WTC11 (cell line): Measurements from ENCODE around the gene CCDC170. TPM values are rescaled to one million over a fixed set of nuclear protein-coding genes. Genes with fewer than 3 reads are reported as not detected.

Source experiments
- ATAC-seq: fragments of 200-7000 bp; cut with Tn5 transposase; 2 replicates; pipeline ENCODE4 v1.10.0; 2021; ENCODE audit warnings: mild to moderate bottlenecking, moderate library complexity
- CTCF ChIA-PET: fragments of 300-600 bp; sonication (Branson Sonifier 250); formaldehyde crosslinking; loops from one replicate; lab custom pipeline; 2021; ENCODE audit warnings: antibody characterized with exemption; lab: Charles Lee
- POLR2A ChIA-PET: fragments of 350-600 bp; sonication (Branson Sonifier 250); formaldehyde crosslinking; loops from one replicate; lab custom pipeline; 2021; ENCODE audit warnings: antibody characterized with exemption; lab: Charles Lee
- DNase-seq: peaks from one replicate; pipeline ENCODE4 v3.0.0; 2021; ENCODE audit warnings: low spot score
- H3K27ac Mint-ChIP-seq: 2 replicates; pipeline ENCODE4 v1.8.0; 2021; ENCODE audit warnings: mixed read lengths
- H3K27me3 Mint-ChIP-seq: 2 replicates; pipeline ENCODE4 v1.8.0; 2021; ENCODE audit warnings: low read depth, mild to moderate bottlenecking, moderate library complexity, mixed read lengths
- H3K36me3 Mint-ChIP-seq: 2 replicates; pipeline ENCODE4 v1.8.0; 2021; ENCODE audit warnings: mixed read lengths
- H3K4me1 Mint-ChIP-seq: 2 replicates; pipeline ENCODE4 v1.8.0; 2022; ENCODE audit warnings: mixed read lengths
- H3K4me3 Mint-ChIP-seq: 2 replicates; pipeline ENCODE4 v1.8.0; 2021; ENCODE audit warnings: mild to moderate bottlenecking, moderate library complexity, mixed read lengths
- H3K9me3 Mint-ChIP-seq: 2 replicates; pipeline ENCODE4 v1.8.0; 2021; ENCODE audit warnings: mixed read lengths
- CREM ChIP-seq: sonication (generic); formaldehyde crosslinking; IDR thresholded peaks from 2 replicates; pipeline ENCODE4 v1.8.1; 2022; ENCODE audit warnings: mild to moderate bottlenecking, missing genetic modification reagents, moderate library complexity
- ELF4 ChIP-seq: sonication (generic); formaldehyde crosslinking; IDR thresholded peaks from 2 replicates; pipeline ENCODE4 v1.8.1; 2022; ENCODE audit warnings: low read depth, mild to moderate bottlenecking, moderate library complexity, missing genetic modification reagents
- ESRRA ChIP-seq: sonication (generic); formaldehyde crosslinking; IDR thresholded peaks from 2 replicates; pipeline ENCODE4 v1.8.1; 2022; ENCODE audit warnings: mild to moderate bottlenecking, missing genetic modification reagents, borderline replicate concordance
- FOXJ3 ChIP-seq: sonication (generic); formaldehyde crosslinking; IDR thresholded peaks from 2 replicates; pipeline ENCODE4 v1.9.0; 2021; ENCODE audit warnings: missing genetic modification reagents, mild to moderate bottlenecking, borderline replicate concordance
- FOXP1 ChIP-seq: sonication (generic); formaldehyde crosslinking; IDR thresholded peaks from 2 replicates; pipeline ENCODE4 v1.8.0; 2022; ENCODE audit warnings: missing genetic modification reagents, mild to moderate bottlenecking, moderate library complexity, borderline replicate concordance
- JAZF1 ChIP-seq: fragments of 250-450 bp; sonication (Bioruptor Pico); IDR thresholded peaks from 2 replicates; pipeline ENCODE4 v1.9.0; 2021; ENCODE audit warnings: moderate library complexity, mild to moderate bottlenecking, inconsistent platforms
- JUN ChIP-seq: sonication (generic); formaldehyde crosslinking; IDR thresholded peaks from 2 replicates; pipeline ENCODE4 v1.8.0; 2023; ENCODE audit warnings: mild to moderate bottlenecking, missing genetic modification reagents
- PRRX2 ChIP-seq: fragments of 250-450 bp; sonication (Bioruptor Pico); IDR thresholded peaks from 2 replicates; pipeline ENCODE4 v1.8.0; 2021; ENCODE audit warnings: mild to moderate bottlenecking
- SMAD3 ChIP-seq: sonication (generic); formaldehyde crosslinking; IDR thresholded peaks from 2 replicates; pipeline ENCODE4 v1.8.0; 2022; ENCODE audit warnings: missing genetic modification reagents, mild to moderate bottlenecking, borderline replicate concordance
- TEAD4 ChIP-seq: sonication (generic); formaldehyde crosslinking; IDR thresholded peaks from 2 replicates; pipeline ENCODE4 v1.8.0; 2022; ENCODE audit warnings: mild to moderate bottlenecking, missing genetic modification reagents
- ZNF138 ChIP-seq: sonication (generic); formaldehyde crosslinking; conservative IDR thresholded peaks from 2 replicates; pipeline ENCODE4 v1.8.1; 2022; ENCODE audit warnings: mild to moderate bottlenecking, moderate library complexity, missing genetic modification reagents
- ZNF219 ChIP-seq: sonication (generic); formaldehyde crosslinking; IDR thresholded peaks from 2 replicates; pipeline ENCODE4 v1.8.0; 2023; ENCODE audit warnings: missing genetic modification reagents, mild to moderate bottlenecking, borderline replicate concordance
- ZNF416 ChIP-seq: fragments of 250-450 bp; sonication (Bioruptor Pico); IDR thresholded peaks from 2 replicates; pipeline ENCODE4 v1.9.0; 2021; ENCODE audit warnings: mild to moderate bottlenecking, inconsistent platforms
- ZNF671 ChIP-seq: fragments of 250-450 bp; sonication (Bioruptor Pico); IDR thresholded peaks from 2 replicates; pipeline ENCODE4 v1.8.0; 2021; ENCODE audit warnings: mild to moderate bottlenecking
- total RNA-seq: library from RNA; stranded (reverse); gene quantifications from 3 replicates; pipeline ENCODE4 v1.2.3, GENCODE V29; 2021
- TF ChIP-seq, protein P1 (sequence below): fragments of 250-450 bp; sonication (Bioruptor Pico); IDR thresholded peaks from 2 replicates; pipeline ENCODE4 v1.8.0; 2021; ENCODE audit warnings: mild to moderate bottlenecking
- TF ChIP-seq, protein P2 (sequence below): sonication (generic); formaldehyde crosslinking; IDR thresholded peaks from 2 replicates; pipeline ENCODE4 v1.8.0; 2022; ENCODE audit warnings: mild to moderate bottlenecking, missing genetic modification reagents
- TF ChIP-seq, protein P3 (sequence below): sonication (generic); formaldehyde crosslinking; conservative IDR thresholded peaks from 2 replicates; pipeline ENCODE4 v1.8.1; 2023; ENCODE audit warnings: mild to moderate bottlenecking, low read depth, missing genetic modification reagents, moderate library complexity
- TF ChIP-seq, protein P4 (sequence below): sonication (generic); formaldehyde crosslinking; IDR thresholded peaks from 2 replicates; pipeline ENCODE4 v1.8.1; 2023; ENCODE audit warnings: mild to moderate bottlenecking, missing genetic modification reagents, moderate library complexity
- TF ChIP-seq, protein P5 (sequence below): fragments of 250-450 bp; sonication (Bioruptor Pico); IDR thresholded peaks from 2 replicates; pipeline ENCODE4 v1.9.0; 2021; ENCODE audit warnings: mild to moderate bottlenecking
- TF ChIP-seq, protein P6 (sequence below): sonication (generic); formaldehyde crosslinking; IDR thresholded peaks from 2 replicates; pipeline ENCODE4 v1.8.0; 2022; ENCODE audit warnings: mild to moderate bottlenecking, missing genetic modification reagents
- TF ChIP-seq, protein P7 (sequence below): sonication (generic); formaldehyde crosslinking; IDR thresholded peaks from 2 replicates; pipeline ENCODE4 v1.8.1; 2023; ENCODE audit warnings: mild to moderate bottlenecking, missing genetic modification reagents, borderline replicate concordance

CCDC170 gene
- total RNA-seq, 1 experiment from 2014 or later, result 0.26 TPM

DNA sequence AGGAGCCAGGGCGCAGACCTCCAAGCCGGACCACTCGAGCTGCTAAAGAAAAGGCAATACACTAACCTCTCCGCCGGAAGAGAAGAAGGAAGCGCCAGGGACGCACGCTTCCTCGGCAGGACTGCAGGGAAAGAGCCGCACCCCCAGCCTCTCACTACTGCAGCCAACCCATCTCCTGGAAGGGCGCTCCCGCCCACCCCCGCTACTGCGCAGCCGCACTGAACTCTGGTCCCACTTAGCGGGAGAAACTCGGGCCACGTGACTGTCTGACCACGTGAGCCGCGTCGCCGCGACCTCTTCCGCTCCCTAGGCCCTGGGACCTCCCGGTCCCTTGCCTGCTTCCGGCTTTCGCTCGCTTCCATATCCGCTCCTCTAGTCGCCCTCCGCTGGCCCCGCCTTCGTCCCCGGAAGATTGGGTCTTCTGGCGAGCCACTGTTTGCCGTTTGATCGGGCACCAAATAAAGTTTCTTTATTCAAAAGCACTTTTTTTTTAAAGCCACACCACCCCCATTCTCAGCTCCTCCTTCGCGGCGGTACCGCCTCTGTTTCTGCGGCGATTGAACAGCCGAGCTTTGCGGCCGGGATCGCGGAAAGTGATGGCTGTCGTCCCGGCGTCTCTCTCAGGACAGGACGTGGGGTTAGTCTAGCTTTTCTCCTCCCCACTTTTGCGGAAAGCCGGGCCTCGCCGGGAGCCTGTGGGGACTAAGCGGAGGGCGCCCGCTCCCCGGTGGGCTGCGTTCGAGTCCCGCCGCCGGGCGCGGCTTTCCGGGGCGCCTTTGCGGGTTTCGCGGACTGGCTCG, 41.7 kb upstream of the CCDC170 start, which contains the start of gene RMND1 (continued):
- TF ChIP-seq TEAD4 (CRISPR knock-in tag) (no peak), CREM (CRISPR knock-in tag) (peak; percentile 36; the same call in 1 of the 2 replicates), JAZF1 (CRISPR knock-in tag) (no peak), FOXJ3 (CRISPR knock-in tag) (no peak), ZNF138 (no peak), SMAD3 (CRISPR knock-in tag) (0 out of 2 replicates have a peak, but pooled peaks have one; percentile 7), ZNF219 (CRISPR knock-in tag) (no peak), ESRRA (CRISPR knock-in tag) (no peak), ZNF416 (CRISPR knock-in tag) (no peak), ELF4 (CRISPR knock-in tag) (no peak), FOXP1 (peak; percentile 58)
- TF ChIP-seq, protein P1, sequence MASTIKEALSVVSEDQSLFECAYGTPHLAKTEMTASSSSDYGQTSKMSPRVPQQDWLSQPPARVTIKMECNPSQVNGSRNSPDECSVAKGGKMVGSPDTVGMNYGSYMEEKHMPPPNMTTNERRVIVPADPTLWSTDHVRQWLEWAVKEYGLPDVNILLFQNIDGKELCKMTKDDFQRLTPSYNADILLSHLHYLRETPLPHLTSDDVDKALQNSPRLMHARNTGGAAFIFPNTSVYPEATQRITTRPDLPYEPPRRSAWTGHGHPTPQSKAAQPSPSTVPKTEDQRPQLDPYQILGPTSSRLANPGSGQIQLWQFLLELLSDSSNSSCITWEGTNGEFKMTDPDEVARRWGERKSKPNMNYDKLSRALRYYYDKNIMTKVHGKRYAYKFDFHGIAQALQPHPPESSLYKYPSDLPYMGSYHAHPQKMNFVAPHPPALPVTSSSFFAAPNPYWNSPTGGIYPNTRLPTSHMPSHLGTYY, result no peak
- TF ChIP-seq, protein P2, sequence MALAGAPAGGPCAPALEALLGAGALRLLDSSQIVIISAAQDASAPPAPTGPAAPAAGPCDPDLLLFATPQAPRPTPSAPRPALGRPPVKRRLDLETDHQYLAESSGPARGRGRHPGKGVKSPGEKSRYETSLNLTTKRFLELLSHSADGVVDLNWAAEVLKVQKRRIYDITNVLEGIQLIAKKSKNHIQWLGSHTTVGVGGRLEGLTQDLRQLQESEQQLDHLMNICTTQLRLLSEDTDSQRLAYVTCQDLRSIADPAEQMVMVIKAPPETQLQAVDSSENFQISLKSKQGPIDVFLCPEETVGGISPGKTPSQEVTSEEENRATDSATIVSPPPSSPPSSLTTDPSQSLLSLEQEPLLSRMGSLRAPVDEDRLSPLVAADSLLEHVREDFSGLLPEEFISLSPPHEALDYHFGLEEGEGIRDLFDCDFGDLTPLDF (CRISPR knock-in tag), result peak; percentile 82; the same call in 1 of the 2 replicates
- TF ChIP-seq, protein P3, sequence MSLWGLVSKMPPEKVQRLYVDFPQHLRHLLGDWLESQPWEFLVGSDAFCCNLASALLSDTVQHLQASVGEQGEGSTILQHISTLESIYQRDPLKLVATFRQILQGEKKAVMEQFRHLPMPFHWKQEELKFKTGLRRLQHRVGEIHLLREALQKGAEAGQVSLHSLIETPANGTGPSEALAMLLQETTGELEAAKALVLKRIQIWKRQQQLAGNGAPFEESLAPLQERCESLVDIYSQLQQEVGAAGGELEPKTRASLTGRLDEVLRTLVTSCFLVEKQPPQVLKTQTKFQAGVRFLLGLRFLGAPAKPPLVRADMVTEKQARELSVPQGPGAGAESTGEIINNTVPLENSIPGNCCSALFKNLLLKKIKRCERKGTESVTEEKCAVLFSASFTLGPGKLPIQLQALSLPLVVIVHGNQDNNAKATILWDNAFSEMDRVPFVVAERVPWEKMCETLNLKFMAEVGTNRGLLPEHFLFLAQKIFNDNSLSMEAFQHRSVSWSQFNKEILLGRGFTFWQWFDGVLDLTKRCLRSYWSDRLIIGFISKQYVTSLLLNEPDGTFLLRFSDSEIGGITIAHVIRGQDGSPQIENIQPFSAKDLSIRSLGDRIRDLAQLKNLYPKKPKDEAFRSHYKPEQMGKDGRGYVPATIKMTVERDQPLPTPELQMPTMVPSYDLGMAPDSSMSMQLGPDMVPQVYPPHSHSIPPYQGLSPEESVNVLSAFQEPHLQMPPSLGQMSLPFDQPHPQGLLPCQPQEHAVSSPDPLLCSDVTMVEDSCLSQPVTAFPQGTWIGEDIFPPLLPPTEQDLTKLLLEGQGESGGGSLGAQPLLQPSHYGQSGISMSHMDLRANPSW (CRISPR knock-in tag), result no peak
- TF ChIP-seq, protein P4, sequence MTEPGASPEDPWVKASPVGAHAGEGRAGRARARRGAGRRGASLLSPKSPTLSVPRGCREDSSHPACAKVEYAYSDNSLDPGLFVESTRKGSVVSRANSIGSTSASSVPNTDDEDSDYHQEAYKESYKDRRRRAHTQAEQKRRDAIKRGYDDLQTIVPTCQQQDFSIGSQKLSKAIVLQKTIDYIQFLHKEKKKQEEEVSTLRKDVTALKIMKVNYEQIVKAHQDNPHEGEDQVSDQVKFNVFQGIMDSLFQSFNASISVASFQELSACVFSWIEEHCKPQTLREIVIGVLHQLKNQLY (CRISPR knock-in tag), result no peak

DNA sequence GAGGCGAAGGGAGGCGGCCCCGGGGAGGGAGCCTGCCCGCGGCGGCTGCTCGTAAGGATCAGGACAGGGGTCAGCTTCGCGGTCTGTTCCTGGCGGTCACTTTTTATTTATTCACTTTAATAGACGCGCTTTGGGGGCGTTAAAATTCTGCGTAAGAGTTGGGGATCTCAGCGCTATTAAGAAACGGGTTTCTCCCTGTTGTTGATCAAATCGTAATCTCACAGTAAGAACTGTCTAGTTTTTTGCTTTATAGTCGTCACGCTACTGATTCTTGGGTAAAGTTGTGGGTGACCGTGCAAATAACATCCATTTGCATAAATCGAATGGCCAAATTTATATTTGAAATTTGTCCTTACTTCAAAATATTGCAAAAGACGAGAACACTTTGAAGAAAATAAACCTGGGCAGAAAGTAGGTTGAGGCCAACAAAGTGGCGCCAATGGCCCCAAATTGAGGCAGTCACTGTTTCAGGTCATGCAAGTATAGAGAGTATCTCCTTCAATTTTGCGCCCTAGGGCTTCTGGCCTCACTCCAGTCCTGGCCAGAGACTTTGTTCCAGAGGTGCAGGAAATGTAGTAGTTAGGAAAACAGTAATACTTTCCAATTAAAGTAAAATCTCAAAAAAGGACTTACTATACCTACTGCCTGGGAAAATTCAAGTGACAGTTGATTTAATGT, 40.9 kb upstream of the CCDC170 start:
- ChIA-PET CTCF (interaction anchor here (0.9 to 1.0 kb wide), 2 partner anchors 11 to 849 kb away, joined by 3 to 5 read pairs; no protein-coding TSS in a partner anchor), POLR2A (interaction anchor here (1.1 kb wide), 1 partner anchor 62 kb away, joined by 3 read pairs; no protein-coding TSS in a partner anchor)
- Mint-ChIP-seq H3K27ac (peak overlapping the region; percentile 92), H3K27me3 (no peaks in the 10 kb centered on the region; the same call in 1 of the 2 replicates), H3K36me3 (peaks cover 8% of the 10 kb centered on the region), H3K9me3 (no peaks in the 10 kb centered on the region), H3K4me3 (peak overlapping the region; percentile 96), H3K4me1 (peaks cover 35% of the 10 kb centered on the region)
- DNase-seq (no peak), ATAC-seq (peak; percentile 5; the same call in 1 of the 2 replicates)
- TF ChIP-seq ZNF671 (CRISPR knock-in tag) (no peak), FOXP1 (no peak), JUN (no peak), PRRX2 (CRISPR knock-in tag) (no peak)
- TF ChIP-seq, protein P5, sequence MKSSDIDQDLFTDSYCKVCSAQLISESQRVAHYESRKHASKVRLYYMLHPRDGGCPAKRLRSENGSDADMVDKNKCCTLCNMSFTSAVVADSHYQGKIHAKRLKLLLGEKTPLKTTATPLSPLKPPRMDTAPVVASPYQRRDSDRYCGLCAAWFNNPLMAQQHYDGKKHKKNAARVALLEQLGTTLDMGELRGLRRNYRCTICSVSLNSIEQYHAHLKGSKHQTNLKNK (CRISPR knock-in tag), result no peak
- TF ChIP-seq, protein P6, sequence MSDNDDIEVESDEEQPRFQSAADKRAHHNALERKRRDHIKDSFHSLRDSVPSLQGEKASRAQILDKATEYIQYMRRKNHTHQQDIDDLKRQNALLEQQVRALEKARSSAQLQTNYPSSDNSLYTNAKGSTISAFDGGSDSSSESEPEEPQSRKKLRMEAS (CRISPR knock-in tag), result no peak
- TF ChIP-seq, protein P7, sequence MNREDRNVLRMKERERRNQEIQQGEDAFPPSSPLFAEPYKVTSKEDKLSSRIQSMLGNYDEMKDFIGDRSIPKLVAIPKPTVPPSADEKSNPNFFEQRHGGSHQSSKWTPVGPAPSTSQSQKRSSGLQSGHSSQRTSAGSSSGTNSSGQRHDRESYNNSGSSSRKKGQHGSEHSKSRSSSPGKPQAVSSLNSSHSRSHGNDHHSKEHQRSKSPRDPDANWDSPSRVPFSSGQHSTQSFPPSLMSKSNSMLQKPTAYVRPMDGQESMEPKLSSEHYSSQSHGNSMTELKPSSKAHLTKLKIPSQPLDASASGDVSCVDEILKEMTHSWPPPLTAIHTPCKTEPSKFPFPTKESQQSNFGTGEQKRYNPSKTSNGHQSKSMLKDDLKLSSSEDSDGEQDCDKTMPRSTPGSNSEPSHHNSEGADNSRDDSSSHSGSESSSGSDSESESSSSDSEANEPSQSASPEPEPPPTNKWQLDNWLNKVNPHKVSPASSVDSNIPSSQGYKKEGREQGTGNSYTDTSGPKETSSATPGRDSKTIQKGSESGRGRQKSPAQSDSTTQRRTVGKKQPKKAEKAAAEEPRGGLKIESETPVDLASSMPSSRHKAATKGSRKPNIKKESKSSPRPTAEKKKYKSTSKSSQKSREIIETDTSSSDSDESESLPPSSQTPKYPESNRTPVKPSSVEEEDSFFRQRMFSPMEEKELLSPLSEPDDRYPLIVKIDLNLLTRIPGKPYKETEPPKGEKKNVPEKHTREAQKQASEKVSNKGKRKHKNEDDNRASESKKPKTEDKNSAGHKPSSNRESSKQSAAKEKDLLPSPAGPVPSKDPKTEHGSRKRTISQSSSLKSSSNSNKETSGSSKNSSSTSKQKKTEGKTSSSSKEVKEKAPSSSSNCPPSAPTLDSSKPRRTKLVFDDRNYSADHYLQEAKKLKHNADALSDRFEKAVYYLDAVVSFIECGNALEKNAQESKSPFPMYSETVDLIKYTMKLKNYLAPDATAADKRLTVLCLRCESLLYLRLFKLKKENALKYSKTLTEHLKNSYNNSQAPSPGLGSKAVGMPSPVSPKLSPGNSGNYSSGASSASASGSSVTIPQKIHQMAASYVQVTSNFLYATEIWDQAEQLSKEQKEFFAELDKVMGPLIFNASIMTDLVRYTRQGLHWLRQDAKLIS (CRISPR knock-in tag), result no peak
- TF ChIP-seq, all 79 proteins: peak for 0
